Tibial artery (tissue), 4 donors: Measurements from ENCODE around the gene CTIF.

Source experiments
- DNase-seq, 2 donors: peaks; one replicate each; pipeline ENCODE4 v3.0.0-alpha.2; 2019
- H3K27ac ChIP-seq, 2 donors: fragments of 200-600 bp; sonication (generic) in 1 of 2; 1 replicate in 1 of 2; 2 replicates in 1 of 2; pipeline ENCODE4 v1.5.1; 2018 to 2019; ENCODE audit warnings: mild to moderate bottlenecking in 1 of 2
- H3K27me3 ChIP-seq, 2 donors: fragments of 200-600 bp; sonication (generic) in 1 of 2; one replicate each; pipeline versions ENCODE4 v1.5.1 to v1.6.0; 2016 to 2019
- H3K36me3 ChIP-seq, 3 donors: fragments of 200-600 bp; sonication (generic) in 2 of 3; one replicate each; pipeline ENCODE4 v1.5.1; 2016 to 2019; ENCODE audit warnings: mild to moderate bottlenecking in 2 of 3
- H3K4me1 ChIP-seq, 4 donors: fragments of 200-600 bp; sonication (generic) in 2 of 4; 1 replicate in 3 of 4; 2 replicates in 1 of 4; pipeline ENCODE4 v1.5.1; 2016 to 2019
- H3K4me3 ChIP-seq, 2 donors: fragments of 200-600 bp; sonication (generic) in 1 of 2; 1 replicate in 1 of 2; 2 replicates in 1 of 2; pipeline ENCODE4 v1.5.1; 2018 to 2019; ENCODE audit warnings: mild to moderate bottlenecking in 2 of 2
- H3K9me3 ChIP-seq, 3 donors: fragments of 200-600 bp; sonication (generic) in 1 of 3; one replicate each; pipeline ENCODE4 v1.5.1; 2016 to 2019
- intact Hi-C: fragments of 100-400 bp; cut with DNase I; formaldehyde crosslinking; loops from one replicate; pipeline ENCODE4 v1.15.0; 2023; ENCODE audit warnings: low total_unique reads
- TF ChIP-seq, protein P1 (sequence below), 2 experiments: fragments of 200-600 bp in 1 of 2; fragments of 450-650 bp in 1 of 2; IDR thresholded peaks; one replicate each; pipeline ENCODE4 v1.5.1; 2017 to 2019; ENCODE audit warnings: antibody characterized with exemption in 2 of 2, mild to moderate bottlenecking in 1 of 2, moderate library complexity in 1 of 2

The CTIF gene

GRCh38 chr18:48529796-48530195 lies 9.0 kb upstream of the CTIF start:
- intact Hi-C loops: no loop called here
- no peaks in the 10 kb centered on the region for H3K27me3 ChIP-seq
- H3K36me3 ChIP-seq: no peaks in the 10 kb centered on the region
- H3K4me3 ChIP-seq: no peak overlapping the region
- no peak overlapping the region for H3K27ac ChIP-seq
- DNase-seq: no peak
- H3K4me1 ChIP-seq: no peaks in the 10 kb centered on the region
- no peaks in the 10 kb centered on the region for H3K9me3 ChIP-seq
- TF ChIP-seq, protein P1, sequence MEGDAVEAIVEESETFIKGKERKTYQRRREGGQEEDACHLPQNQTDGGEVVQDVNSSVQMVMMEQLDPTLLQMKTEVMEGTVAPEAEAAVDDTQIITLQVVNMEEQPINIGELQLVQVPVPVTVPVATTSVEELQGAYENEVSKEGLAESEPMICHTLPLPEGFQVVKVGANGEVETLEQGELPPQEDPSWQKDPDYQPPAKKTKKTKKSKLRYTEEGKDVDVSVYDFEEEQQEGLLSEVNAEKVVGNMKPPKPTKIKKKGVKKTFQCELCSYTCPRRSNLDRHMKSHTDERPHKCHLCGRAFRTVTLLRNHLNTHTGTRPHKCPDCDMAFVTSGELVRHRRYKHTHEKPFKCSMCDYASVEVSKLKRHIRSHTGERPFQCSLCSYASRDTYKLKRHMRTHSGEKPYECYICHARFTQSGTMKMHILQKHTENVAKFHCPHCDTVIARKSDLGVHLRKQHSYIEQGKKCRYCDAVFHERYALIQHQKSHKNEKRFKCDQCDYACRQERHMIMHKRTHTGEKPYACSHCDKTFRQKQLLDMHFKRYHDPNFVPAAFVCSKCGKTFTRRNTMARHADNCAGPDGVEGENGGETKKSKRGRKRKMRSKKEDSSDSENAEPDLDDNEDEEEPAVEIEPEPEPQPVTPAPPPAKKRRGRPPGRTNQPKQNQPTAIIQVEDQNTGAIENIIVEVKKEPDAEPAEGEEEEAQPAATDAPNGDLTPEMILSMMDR (IDR thresholded peaks at IDR 0.05): no peak

GRCh38 chr18:48530399-48531081 lies 8.3 kb upstream of the CTIF start:
- H3K27me3 ChIP-seq: no peaks in the 10 kb centered on the region
- DNase-seq: no peak
- H3K27ac ChIP-seq: no peak overlapping the region
- no peaks in the 10 kb centered on the region for H3K36me3 ChIP-seq
- H3K9me3 ChIP-seq: no peaks in the 10 kb centered on the region
- TF ChIP-seq, protein P1 (IDR thresholded peaks at IDR 0.05): no peak
- intact Hi-C loops: no loop called here
- no peak overlapping the region for H3K4me3 ChIP-seq
- no peaks in the 10 kb centered on the region for H3K4me1 ChIP-seq

DNA sequence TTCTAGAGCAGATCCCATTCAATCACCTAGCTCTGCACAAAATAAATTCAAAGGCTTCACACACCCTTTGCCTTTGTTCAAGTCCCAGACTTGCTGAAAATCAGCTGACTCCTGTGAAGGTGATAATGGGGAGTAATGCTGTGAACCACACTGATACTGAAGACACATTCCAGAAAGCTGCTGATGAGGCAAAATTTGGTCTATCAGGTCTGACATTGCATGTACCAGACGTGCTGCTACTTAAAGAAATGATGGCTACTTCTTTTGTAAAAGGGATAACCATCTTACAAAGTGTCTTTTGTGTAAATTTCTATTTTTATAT lies 7.8 kb upstream of the CTIF start:
- Histone ChIP-seq H3K4me3 (no peak overlapping the region), H3K27ac (no peak overlapping the region), H3K9me3 (no peaks in the 10 kb centered on the region), H3K27me3 (no peaks in the 10 kb centered on the region), H3K36me3 (no peaks in the 10 kb centered on the region), H3K4me1 (no peaks in the 10 kb centered on the region)
- intact Hi-C loops: no loop called here
- TF ChIP-seq, protein P1 (IDR thresholded peaks at IDR 0.05): no peak
- no peak for DNase-seq

GRCh38 chr18:48531908-48532307 lies 6.9 kb upstream of the CTIF start:
- no peaks in the 10 kb centered on the region for H3K36me3 ChIP-seq
- intact Hi-C loops: no loop called here
- H3K27me3 ChIP-seq: no peaks in the 10 kb centered on the region
- H3K9me3 ChIP-seq: no peaks in the 10 kb centered on the region
- H3K4me3 ChIP-seq: no peak overlapping the region
- DNase-seq: no peak
- TF ChIP-seq, protein P1 (IDR thresholded peaks at IDR 0.05): no peak
- no peak overlapping the region for H3K27ac ChIP-seq
- no peaks in the 10 kb centered on the region for H3K4me1 ChIP-seq

DNA sequence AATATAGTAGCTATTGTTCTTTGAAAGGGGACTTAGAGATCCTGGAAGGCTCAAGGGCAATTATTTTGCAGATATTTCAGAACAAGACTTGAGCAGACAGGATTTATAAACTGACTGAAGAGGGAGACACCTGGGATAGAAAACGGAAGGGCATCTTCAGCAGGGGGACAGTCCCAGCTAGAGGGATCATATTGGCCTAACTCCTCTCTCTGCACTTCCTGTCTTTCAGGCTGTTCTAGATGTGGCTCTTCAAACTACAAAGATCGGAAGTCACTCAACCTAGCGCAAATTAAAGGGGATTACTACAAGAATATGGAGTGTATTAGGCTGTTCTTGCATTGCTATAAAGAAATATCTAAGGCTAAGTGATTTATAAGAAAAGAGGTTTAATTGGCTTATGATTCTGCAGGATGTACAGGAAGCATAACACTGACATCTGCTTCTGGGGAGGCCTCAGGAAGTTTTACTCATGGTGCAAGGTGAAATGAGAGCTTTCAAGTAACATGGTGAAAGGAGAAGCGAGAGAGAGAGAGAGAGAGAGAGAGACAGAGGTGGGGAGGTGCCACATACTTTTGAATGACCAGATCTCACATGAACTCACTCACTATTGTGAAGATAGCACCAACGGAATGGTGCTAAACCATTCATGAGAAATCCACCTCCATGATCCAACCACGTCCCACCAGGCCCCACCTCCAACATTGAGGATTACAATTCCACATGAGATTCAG lies 5.3 kb upstream of the CTIF start:
- Histone ChIP-seq H3K4me3 (no peak overlapping the region), H3K27me3 (no peaks in the 10 kb centered on the region), H3K36me3 (no peaks in the 10 kb centered on the region), H3K27ac (no peak overlapping the region), H3K9me3 (no peaks in the 10 kb centered on the region), H3K4me1 (peaks cover 0 to 6% (median 3%) of the 10 kb centered on the region in 4 donors)
- no peak for DNase-seq
- TF ChIP-seq, protein P1 (IDR thresholded peaks at IDR 0.05): no peak
- intact Hi-C loops: no loop called here
